ENCODE measurements around the gene PKHD1.
A peak's percentile ranks its signal among the peaks of the same experiment; 100 is the strongest.
"Not testable (repeated sequence)": the region's sequence is repeated elsewhere in the genome, so short reads cannot be mapped to it uniquely, and the experiment has no call there.

The PKHD1 gene

DNA sequence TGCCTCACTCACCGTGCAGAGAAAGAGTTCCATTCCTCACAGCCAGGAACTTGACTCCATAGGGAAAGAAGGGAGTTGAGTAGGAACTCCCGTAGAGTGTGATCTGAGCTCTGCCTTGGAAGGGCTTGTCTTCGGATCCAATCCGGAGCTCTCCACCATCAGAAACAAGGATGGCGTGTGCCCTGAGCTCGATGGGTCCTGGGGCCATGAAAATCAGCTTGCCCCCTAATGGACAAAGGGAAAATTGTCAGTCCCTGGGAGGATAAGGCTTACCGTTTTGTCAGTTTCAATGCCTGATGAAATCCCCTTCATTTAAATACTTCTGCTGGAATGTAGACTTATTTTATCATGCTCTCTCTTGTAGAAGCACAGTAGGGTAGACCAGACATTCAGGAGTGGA lies 153.3 kb downstream of the PKHD1 start:
- peak; percentile 27 for DNase-seq (ENCODE audit: low read depth)
- no peak overlapping the region for H3K4me3 ChIP-seq (ENCODE audit: low read depth, low read length)
- TF ChIP-seq, protein P1, sequence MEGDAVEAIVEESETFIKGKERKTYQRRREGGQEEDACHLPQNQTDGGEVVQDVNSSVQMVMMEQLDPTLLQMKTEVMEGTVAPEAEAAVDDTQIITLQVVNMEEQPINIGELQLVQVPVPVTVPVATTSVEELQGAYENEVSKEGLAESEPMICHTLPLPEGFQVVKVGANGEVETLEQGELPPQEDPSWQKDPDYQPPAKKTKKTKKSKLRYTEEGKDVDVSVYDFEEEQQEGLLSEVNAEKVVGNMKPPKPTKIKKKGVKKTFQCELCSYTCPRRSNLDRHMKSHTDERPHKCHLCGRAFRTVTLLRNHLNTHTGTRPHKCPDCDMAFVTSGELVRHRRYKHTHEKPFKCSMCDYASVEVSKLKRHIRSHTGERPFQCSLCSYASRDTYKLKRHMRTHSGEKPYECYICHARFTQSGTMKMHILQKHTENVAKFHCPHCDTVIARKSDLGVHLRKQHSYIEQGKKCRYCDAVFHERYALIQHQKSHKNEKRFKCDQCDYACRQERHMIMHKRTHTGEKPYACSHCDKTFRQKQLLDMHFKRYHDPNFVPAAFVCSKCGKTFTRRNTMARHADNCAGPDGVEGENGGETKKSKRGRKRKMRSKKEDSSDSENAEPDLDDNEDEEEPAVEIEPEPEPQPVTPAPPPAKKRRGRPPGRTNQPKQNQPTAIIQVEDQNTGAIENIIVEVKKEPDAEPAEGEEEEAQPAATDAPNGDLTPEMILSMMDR (IDR thresholded peaks at IDR 0.05; ENCODE audit: low read depth, low read length) = peak; percentile 66
- no peak for TF ChIP-seq MYC (IDR thresholded peaks at IDR 0.05; ENCODE audit: low read depth, low read length)

DNA sequence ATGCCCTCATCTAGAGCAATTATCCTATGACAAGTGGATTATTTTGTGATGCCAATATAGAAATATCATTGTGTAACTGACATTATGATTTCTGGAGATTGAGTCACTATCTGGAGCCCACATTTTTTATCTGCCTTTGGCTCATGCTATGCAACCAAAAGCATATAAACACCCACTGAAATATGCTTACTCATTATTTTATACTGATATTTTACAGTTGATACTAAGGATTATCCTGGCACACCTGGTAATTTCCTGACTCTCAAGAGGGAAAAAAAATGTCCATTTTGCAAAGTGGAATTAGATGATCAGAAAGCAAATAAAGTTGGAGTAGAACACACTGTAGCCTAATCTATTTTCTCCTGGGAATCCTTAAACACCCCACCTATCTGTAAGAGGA lies 154.5 kb downstream of the PKHD1 start:
- no peak for DNase-seq (ENCODE audit: low read depth)
- TF ChIP-seq, protein P1 (IDR thresholded peaks at IDR 0.05; ENCODE audit: low read depth, low read length) = no peak
- TF ChIP-seq POLR2A (IDR thresholded peaks at IDR 0.05; ENCODE audit: extremely low read depth, insufficient read length) (no peak), MYC (IDR thresholded peaks at IDR 0.05; ENCODE audit: low read depth, low read length) (no peak)
- TF ChIP-seq, protein P2, sequence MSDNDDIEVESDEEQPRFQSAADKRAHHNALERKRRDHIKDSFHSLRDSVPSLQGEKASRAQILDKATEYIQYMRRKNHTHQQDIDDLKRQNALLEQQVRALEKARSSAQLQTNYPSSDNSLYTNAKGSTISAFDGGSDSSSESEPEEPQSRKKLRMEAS (IDR thresholded peaks at IDR 0.05; ENCODE audit: low read depth, low read length) = no peak
- no peak overlapping the region for H3K4me3 ChIP-seq (ENCODE audit: low read depth, low read length)

DNA sequence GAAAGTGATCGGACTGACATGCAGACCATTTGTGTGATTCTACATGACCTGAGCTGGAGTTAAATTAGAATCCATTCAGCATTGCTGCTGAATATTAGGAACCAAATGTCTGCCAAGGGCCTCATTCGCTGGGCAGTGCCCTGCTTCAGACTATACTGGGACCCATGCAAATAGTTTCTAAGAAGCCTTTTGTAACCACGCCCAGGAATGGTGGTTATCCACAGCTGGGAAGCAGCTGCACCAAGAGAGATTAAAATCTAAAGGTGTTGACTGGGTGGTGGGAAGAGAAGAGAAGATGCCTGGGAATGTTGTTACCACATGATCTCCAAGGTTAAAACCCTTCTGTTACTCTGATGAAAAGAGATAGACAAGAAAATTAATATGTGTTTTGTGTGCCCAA lies 156.8 kb downstream of the PKHD1 start:
- no peak for DNase-seq (ENCODE audit: low read depth)
- no peak overlapping the region for H3K4me3 ChIP-seq (ENCODE audit: low read depth, low read length)
- no peak for TF ChIP-seq POLR2A (IDR thresholded peaks at IDR 0.05; ENCODE audit: extremely low read depth, insufficient read length)
- TF ChIP-seq, protein P2 (IDR thresholded peaks at IDR 0.05; ENCODE audit: low read depth, low read length) = no peak
- TF ChIP-seq, protein P1 (IDR thresholded peaks at IDR 0.05; ENCODE audit: low read depth, low read length) = no peak
- TF ChIP-seq MYC (IDR thresholded peaks at IDR 0.05; ENCODE audit: low read depth, low read length) = no peak

DNA sequence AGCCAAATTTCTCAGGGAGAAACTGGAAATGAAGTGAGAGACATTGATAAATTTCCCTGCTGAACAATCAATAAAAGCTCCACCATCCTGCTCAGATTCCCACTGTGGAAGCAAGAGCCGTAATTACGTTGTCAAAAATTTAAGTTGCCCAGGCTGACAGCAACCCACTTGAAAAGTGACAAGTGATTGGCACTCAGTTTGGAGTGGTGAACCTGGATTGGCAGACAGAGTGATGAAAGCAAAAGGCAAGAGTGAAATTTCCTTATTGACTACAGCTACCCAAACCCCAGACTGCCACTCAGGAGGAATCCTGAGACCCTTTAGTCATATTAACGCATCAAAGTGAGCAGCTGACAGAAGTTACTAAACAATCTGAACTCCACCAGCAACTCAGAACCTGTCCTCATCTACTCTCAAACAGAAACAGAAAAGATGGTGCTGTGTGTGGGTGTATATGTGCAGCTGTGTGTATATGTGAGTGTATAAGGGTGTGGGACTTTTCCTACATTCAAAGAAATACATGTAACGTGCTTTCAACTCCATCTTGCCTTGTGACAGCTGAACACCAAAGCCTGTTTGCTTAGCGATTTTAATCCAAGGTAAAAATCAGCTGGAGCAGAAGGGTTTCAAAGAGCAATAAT lies 157.4 kb downstream of the PKHD1 start:
- no peak for TF ChIP-seq POLR2A (IDR thresholded peaks at IDR 0.05; ENCODE audit: extremely low read depth, insufficient read length)
- no peak overlapping the region for H3K4me3 ChIP-seq (ENCODE audit: low read depth, low read length)

DNA sequence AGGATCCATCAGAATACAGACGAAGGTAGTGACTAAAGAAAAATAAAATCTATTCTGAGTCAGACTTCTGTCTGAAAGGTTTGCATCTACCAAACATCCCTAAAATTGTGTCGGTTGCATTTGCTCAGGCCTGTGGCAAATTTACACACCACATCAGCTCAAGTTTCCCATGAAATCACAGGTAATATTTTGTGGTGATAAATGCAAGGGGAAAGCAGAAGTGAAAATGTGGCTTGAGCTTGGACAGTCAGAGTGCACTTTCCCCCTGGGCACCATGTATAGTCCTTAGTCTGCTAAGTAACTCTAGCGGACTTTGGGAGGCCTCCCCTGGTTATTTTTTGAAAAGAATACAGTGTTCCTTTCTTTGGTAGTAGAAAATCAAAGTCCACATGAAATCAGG lies 159.1 kb downstream of the PKHD1 start:
- no peak overlapping the region for H3K4me3 ChIP-seq (ENCODE audit: low read depth, low read length)
- TF ChIP-seq, protein P2 (IDR thresholded peaks at IDR 0.05; ENCODE audit: low read depth, low read length) = no peak
- TF ChIP-seq POLR2A (IDR thresholded peaks at IDR 0.05; ENCODE audit: extremely low read depth, insufficient read length) = no peak
- no peak for DNase-seq (ENCODE audit: low read depth)

More for the DNA sequence above, 157.4 kb downstream of the PKHD1 start:
- DNase-seq (ENCODE audit: low read depth) = no peak

DNA sequence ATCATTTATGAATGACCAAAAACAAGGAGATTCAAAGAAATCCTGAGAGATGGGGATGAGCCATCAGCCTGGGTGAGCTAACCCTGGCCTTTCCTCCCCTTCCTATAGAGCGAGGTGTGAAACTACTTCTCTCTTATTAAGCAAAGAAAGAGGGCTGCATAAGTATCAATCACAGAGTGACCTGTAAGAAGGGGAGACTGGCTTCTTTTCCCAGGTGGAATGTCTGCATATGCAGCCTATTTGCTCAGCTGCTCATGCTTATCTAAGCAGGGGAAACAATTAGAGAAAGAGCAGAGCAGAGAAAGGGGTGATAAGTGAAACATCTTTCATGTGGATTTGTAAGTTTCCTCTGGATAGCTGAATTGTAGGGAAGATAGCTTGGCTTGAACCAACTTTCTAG lies 160.0 kb downstream of the PKHD1 start:
- H3K4me3 ChIP-seq (ENCODE audit: low read depth, low read length) = no peak overlapping the region
- TF ChIP-seq POLR2A (IDR thresholded peaks at IDR 0.05; ENCODE audit: extremely low read depth, insufficient read length) (no peak), MYC (IDR thresholded peaks at IDR 0.05; ENCODE audit: low read depth, low read length) (no peak)
- TF ChIP-seq, protein P1 (IDR thresholded peaks at IDR 0.05; ENCODE audit: low read depth, low read length) = no peak
- TF ChIP-seq, protein P2 (IDR thresholded peaks at IDR 0.05; ENCODE audit: low read depth, low read length) = no peak
- no peak for DNase-seq (ENCODE audit: low read depth)

DNA sequence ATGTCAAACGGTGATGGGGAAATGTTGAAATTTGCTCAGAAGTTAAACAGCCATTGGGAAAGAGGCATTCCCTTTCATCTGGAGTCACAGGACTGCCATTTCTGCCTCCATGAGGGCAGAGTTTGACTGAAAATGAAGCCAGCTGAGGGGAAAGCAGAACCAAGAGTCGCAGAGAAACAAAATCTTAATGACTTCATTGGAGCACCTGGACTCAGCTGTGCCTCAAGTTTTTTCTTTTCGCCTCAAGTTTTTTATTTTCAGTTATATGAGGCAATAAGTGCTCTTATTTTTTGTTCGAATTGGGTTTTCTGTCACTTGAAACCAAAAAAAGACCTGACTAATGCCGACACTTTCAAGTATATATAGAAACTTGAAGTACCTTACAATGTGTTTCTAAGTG lies 161.3 kb downstream of the PKHD1 start:
- no peak for DNase-seq (ENCODE audit: low read depth)
- H3K4me3 ChIP-seq (ENCODE audit: low read depth, low read length) = no peak overlapping the region
- TF ChIP-seq, protein P1 (IDR thresholded peaks at IDR 0.05; ENCODE audit: low read depth, low read length) = no peak
- TF ChIP-seq, protein P2 (IDR thresholded peaks at IDR 0.05; ENCODE audit: low read depth, low read length) = no peak

DNA sequence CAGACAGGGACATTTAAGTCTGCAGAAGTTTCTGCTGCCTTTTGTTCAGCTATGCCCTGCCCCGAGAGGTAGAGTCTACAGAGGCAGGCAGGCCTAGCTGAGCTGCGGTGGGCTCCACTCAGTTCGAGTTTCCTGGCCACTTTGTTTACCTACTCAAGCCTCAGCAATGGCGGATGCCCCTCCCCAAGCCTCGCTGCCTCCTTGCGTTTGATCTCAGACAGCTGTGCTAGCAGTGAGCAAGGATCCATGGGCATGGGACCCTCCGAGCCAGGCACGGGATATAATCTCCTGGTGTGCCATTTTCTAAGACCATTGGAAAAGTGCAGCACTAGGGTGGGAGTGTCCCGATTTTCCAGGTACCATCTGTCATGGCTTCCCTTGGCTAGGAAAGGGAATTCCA lies 164.9 kb downstream of the PKHD1 start:
- not testable (repeated sequence) for DNase-seq (ENCODE audit: low read depth); H3K4me3 ChIP-seq (ENCODE audit: low read depth, low read length)

DNA sequence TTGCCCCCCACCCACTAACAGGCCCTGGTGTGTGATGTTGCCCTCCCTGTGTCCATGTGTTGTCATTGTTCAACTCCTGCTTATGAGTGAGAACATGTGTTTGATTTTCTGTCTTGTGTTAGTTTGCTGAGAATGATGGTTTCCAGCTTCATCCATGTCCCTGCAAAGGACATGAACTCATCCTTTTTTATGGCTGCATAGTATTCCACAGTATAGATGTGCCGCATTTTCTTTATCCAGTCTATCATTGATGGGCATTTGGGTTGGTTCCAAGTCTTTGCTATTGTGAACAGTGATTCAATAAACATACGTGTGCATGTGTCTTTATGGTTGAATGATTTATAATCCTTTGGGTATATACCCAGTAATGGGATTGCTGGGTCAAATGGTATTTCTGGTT lies 169.1 kb downstream of the PKHD1 start:
- H3K4me3 ChIP-seq (ENCODE audit: low read depth, low read length); DNase-seq (ENCODE audit: low read depth): not testable (repeated sequence)
